ENCODE measurements around the gene SPATS2L.

Gene SPATS2L

GRCh38 chr2:200496696-200497095, 190.2 kb downstream of the SPATS2L start:
- no peak for TF ChIP-seq CTCF (IDR thresholded peaks at IDR 0.05)
- H3K4me1 ChIP-seq = no peaks in the 10 kb centered on the region
- H3K27ac ChIP-seq = no peak overlapping the region
- H3K9me3 ChIP-seq = no peaks in the 10 kb centered on the region
- no peak overlapping the region for H3K4me3 ChIP-seq
- intact Hi-C loops (cut with DNase I; ENCODE audit: low total_unique reads) = no loop called here
- H3K27me3 ChIP-seq = no peaks in the 10 kb centered on the region
- H3K36me3 ChIP-seq = peaks cover 38 to 60% (median 44%) of the 10 kb centered on the region in 3 donors
- DNase-seq = no peak

GRCh38 chr2:200498402-200499162, 192.1 kb downstream of the SPATS2L start:
- Histone ChIP-seq H3K4me1 (no peaks in the 10 kb centered on the region), H3K27me3 (no peaks in the 10 kb centered on the region), H3K36me3 (peaks cover 29 to 49% (median 37%) of the 10 kb centered on the region in 3 donors), H3K9me3 (no peaks in the 10 kb centered on the region), H3K27ac (no peak overlapping the region), H3K4me3 (no peak overlapping the region)
- DNase-seq = no peak
- no peak for TF ChIP-seq CTCF (IDR thresholded peaks at IDR 0.05)
- intact Hi-C loops (cut with DNase I; ENCODE audit: low total_unique reads) = no loop called here

- no peak overlapping the region for H3K4me3 ChIP-seq
- TF ChIP-seq CTCF (IDR thresholded peaks at IDR 0.05) = no peak
- intact Hi-C loops (cut with DNase I; ENCODE audit: low total_unique reads) = no loop called here
- H3K27me3 ChIP-seq = no peaks in the 10 kb centered on the region
- no peaks in the 10 kb centered on the region for H3K9me3 ChIP-seq
- DNase-seq = no peak
- peaks cover 21 to 35% (median 28%) of the 10 kb centered on the region in 3 donors for H3K36me3 ChIP-seq
- H3K27ac ChIP-seq = no peak overlapping the region
- no peaks in the 10 kb centered on the region for H3K4me1 ChIP-seq
These were observed 195.7 kb downstream of the SPATS2L start for GRCh38 chr2:200502196-200502595.

GRCh38 chr2:200506679-200507078, 200.2 kb downstream of the SPATS2L start:
- H3K36me3 ChIP-seq = peaks cover 4 to 19% (median 18%) of the 10 kb centered on the region in 3 donors
- intact Hi-C loops (cut with DNase I; ENCODE audit: low total_unique reads) = no loop called here
- peaks cover 0 to 13% (median 7%) of the 10 kb centered on the region in 4 donors for H3K4me1 ChIP-seq
- H3K4me3 ChIP-seq = no peak overlapping the region
- TF ChIP-seq CTCF (IDR thresholded peaks at IDR 0.05) = no peak
- DNase-seq = no peak
- H3K27me3 ChIP-seq = no peaks in the 10 kb centered on the region
- H3K9me3 ChIP-seq = no peaks in the 10 kb centered on the region
- H3K27ac ChIP-seq = no peak overlapping the region

GRCh38 chr2:200507179-200507578, 200.7 kb downstream of the SPATS2L start:
- H3K36me3 ChIP-seq = peaks cover 4 to 19% (median 18%) of the 10 kb centered on the region in 3 donors
- no peaks in the 10 kb centered on the region for H3K27me3 ChIP-seq
- DNase-seq = no peak
- H3K27ac ChIP-seq = no peak overlapping the region
- peaks cover 0 to 13% (median 7%) of the 10 kb centered on the region in 4 donors for H3K4me1 ChIP-seq
- H3K9me3 ChIP-seq = no peaks in the 10 kb centered on the region
- H3K4me3 ChIP-seq = no peak overlapping the region
- no peak for TF ChIP-seq CTCF (IDR thresholded peaks at IDR 0.05)
- intact Hi-C loops (cut with DNase I; ENCODE audit: low total_unique reads) = no loop called here

All from tibial artery (tissue), 4 donors.